CD4-positive, alpha-beta T cell (primary cell): Measurements from ENCODE around the gene TENM4. TPM values are rescaled to one million over a fixed set of nuclear protein-coding genes. Genes with fewer than 3 reads are reported as not detected.
A peak's percentile ranks its signal among the peaks of the same experiment; 100 is the strongest.

Experiments used
- ATAC-seq: fragments of 200-7000 bp; cut with Tn5 transposase; one replicate; pipeline ENCODE4 v1.10.0; 2022; ENCODE audit warnings: mild to moderate bottlenecking; ENCODE audit not compliant: poor library complexity
- CTCF ChIA-PET: fragments of 350-600 bp; sonication (Branson Sonifier 250); formaldehyde crosslinking; loops from one replicate; lab custom pipeline; 2021; ENCODE audit warnings: antibody characterized with exemption, inconsistent platforms; lab: Charles Lee
- POLR2A ChIA-PET: fragments of 350-600 bp; sonication (Branson Sonifier 250); formaldehyde crosslinking; loops from one replicate; lab custom pipeline; 2021; ENCODE audit warnings: antibody characterized with exemption, inconsistent platforms; lab: Charles Lee
- DNase-seq, 14 experiments: peaks; one replicate each; pipeline ENCODE4 v3.0.0-alpha.2; 2013 to 2020; ENCODE audit warnings: mixed read lengths in 2 of 14
- H3K27ac ChIP-seq, 2 donors: one replicate each; pipeline versions ENCODE4 v1.5.1 to v1.7.0; 2013; ENCODE audit warnings: low read length in 2 of 2, low read depth in 1 of 2, mild to moderate bottlenecking in 1 of 2
- H3K27me3 ChIP-seq, 2 experiments: 1 replicate in 1 of 2; 2 replicates in 1 of 2; pipeline versions ENCODE4 v1.6.1 to v1.7.0; 2013; ENCODE audit warnings: low read length in 2 of 2, control low read depth in 1 of 2, mild to moderate bottlenecking in 1 of 2, moderate library complexity in 1 of 2; ENCODE audit not compliant: insufficient read depth in 2 of 2, control insufficient read depth in 1 of 2
- H3K36me3 ChIP-seq: one replicate; pipeline ENCODE4 v1.6.1; 2013; ENCODE audit warnings: low read length, control low read depth; ENCODE audit not compliant: insufficient read depth
- H3K4me1 ChIP-seq: one replicate; pipeline ENCODE4 v1.6.1; 2013; ENCODE audit warnings: low read length, control low read depth; ENCODE audit not compliant: insufficient read depth
- H3K4me3 ChIP-seq: one replicate; pipeline ENCODE4 v1.5.1; 2013; ENCODE audit warnings: mild to moderate bottlenecking, low read length, moderate library complexity
- H3K9me3 ChIP-seq, 2 experiments: 1 replicate in 1 of 2; 2 replicates in 1 of 2; pipeline versions ENCODE4 v1.6.1 to v1.7.0; 2013; ENCODE audit warnings: low read length in 2 of 2, mild to moderate bottlenecking in 2 of 2, control low read depth in 1 of 2, moderate library complexity in 1 of 2; ENCODE audit not compliant: control insufficient read depth in 1 of 2, insufficient read depth in 1 of 2
- H3K27ac Mint-ChIP-seq: one replicate; pipeline ENCODE4 v1.8.0; 2020; ENCODE audit warnings: mixed read lengths
- H3K27me3 Mint-ChIP-seq: one replicate; pipeline ENCODE4 v1.8.0; 2021; ENCODE audit warnings: mixed read lengths
- H3K36me3 Mint-ChIP-seq: one replicate; pipeline ENCODE4 v1.8.0; 2021; ENCODE audit warnings: low read depth, mixed read lengths
- H3K4me1 Mint-ChIP-seq: one replicate; pipeline ENCODE4 v1.8.0; 2021; ENCODE audit warnings: low read depth, mixed read lengths
- H3K4me3 Mint-ChIP-seq: one replicate; pipeline ENCODE4 v1.8.0; 2020; ENCODE audit warnings: mild to moderate bottlenecking, mixed read lengths
- H3K9me3 Mint-ChIP-seq: one replicate; pipeline ENCODE4 v1.8.0; 2020; ENCODE audit warnings: mixed read lengths
- intact Hi-C, 2 experiments: fragments of 100-400 bp; cut with DNase I in 1 of 2; cut with micrococcal nuclease in 1 of 2; formaldehyde crosslinking; loops; one replicate each; pipeline versions ENCODE4 v1.15.1 to v1.9.0; 2023 to 2025; cut with DNase I, micrococcal nuclease
- total RNA-seq, 174 experiments: library from RNA in 2 of 174; stranded (reverse) in 2 of 174; gene quantifications; one replicate each; pipeline ENCODE4 v1.2.3 and lab custom pipeline; 2021 to 2026
- TF ChIP-seq, protein P1 (sequence below): fragments of 200-600 bp; IDR thresholded peaks from one replicate; pipeline ENCODE4 v1.8.0; 2022; ENCODE audit warnings: antibody characterized with exemption, mild to moderate bottlenecking

The TENM4 gene
- total RNA-seq, 2 experiments from 2014 or later: 0.22 to 0.31 TPM

DNA sequence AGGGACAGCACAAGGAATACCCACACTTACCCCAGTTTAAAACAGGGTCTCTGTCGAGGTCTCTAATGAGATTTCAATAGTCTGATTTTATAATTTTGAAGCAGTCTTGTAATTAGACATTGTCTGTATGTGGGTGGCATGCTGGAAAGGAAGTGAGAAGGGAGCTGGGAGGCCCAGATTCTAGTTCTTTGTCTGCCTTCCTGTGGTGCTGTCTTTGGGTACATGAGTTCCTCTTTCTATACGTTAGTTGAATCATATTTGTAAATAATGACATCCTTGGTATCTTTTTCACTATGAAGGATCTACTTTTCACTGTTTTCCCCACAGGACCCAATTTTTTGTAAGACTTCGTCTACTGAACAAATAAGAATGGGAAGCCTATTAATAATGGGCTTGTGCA is 42.0 kb upstream of the TENM4 start:
- H3K4me1 Mint-ChIP-seq: peaks cover 6% of the 10 kb centered on the region
- intact Hi-C loops: no loop called here
- H3K36me3 Mint-ChIP-seq: no peaks in the 10 kb centered on the region
- H3K9me3 ChIP-seq: no peaks in the 10 kb centered on the region
- ATAC-seq (no peak), DNase-seq (peak in 1 of 14 experiments; percentile 5)
- no peak overlapping the region for H3K4me3 ChIP-seq
- no peaks in the 10 kb centered on the region for H3K36me3 ChIP-seq
- no peaks in the 10 kb centered on the region for H3K4me1 ChIP-seq
- no peak overlapping the region for H3K27ac ChIP-seq
- H3K4me3 Mint-ChIP-seq: no peak overlapping the region
- no peak overlapping the region for H3K27ac Mint-ChIP-seq
- CTCF ChIA-PET: no interaction called here
- H3K27me3 Mint-ChIP-seq: peaks cover 5% of the 10 kb centered on the region
- POLR2A ChIA-PET: no interaction called here
- peaks cover 0 to 3% of the 10 kb centered on the region in 2 experiments for H3K27me3 ChIP-seq
- H3K9me3 Mint-ChIP-seq: no peaks in the 10 kb centered on the region
- TF ChIP-seq, protein P1, sequence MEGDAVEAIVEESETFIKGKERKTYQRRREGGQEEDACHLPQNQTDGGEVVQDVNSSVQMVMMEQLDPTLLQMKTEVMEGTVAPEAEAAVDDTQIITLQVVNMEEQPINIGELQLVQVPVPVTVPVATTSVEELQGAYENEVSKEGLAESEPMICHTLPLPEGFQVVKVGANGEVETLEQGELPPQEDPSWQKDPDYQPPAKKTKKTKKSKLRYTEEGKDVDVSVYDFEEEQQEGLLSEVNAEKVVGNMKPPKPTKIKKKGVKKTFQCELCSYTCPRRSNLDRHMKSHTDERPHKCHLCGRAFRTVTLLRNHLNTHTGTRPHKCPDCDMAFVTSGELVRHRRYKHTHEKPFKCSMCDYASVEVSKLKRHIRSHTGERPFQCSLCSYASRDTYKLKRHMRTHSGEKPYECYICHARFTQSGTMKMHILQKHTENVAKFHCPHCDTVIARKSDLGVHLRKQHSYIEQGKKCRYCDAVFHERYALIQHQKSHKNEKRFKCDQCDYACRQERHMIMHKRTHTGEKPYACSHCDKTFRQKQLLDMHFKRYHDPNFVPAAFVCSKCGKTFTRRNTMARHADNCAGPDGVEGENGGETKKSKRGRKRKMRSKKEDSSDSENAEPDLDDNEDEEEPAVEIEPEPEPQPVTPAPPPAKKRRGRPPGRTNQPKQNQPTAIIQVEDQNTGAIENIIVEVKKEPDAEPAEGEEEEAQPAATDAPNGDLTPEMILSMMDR: no peak

DNA sequence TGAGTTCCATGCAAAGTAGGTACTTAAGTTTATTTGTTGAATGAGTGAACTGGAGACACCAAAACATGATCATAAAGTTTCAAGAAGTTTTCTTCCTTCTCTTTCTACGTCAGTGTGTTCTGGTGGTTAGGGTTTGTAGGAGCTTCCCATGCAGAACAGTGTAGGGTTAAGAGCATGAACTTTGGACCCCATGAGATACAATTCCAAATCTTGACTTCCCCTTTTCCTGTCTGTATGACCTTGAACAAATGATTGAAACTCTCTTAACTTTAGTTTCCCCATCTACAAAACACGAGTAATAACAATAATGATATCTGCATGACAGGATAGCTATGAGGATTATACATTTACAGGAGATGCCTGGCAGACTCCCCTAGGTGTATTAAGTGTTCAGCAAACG is 41.0 kb upstream of the TENM4 start:
- H3K4me1 Mint-ChIP-seq: peaks cover 6% of the 10 kb centered on the region
- POLR2A ChIA-PET: no interaction called here
- H3K27me3 Mint-ChIP-seq: peaks cover 5% of the 10 kb centered on the region
- H3K4me3 Mint-ChIP-seq: no peak overlapping the region
- H3K27ac Mint-ChIP-seq: no peak overlapping the region
- Histone ChIP-seq H3K9me3 (no peaks in the 10 kb centered on the region), H3K4me3 (no peak overlapping the region), H3K36me3 (no peaks in the 10 kb centered on the region), H3K27me3 (peaks cover 0 to 3% of the 10 kb centered on the region in 2 experiments), H3K4me1 (no peaks in the 10 kb centered on the region), H3K27ac (no peak overlapping the region)
- no peaks in the 10 kb centered on the region for H3K9me3 Mint-ChIP-seq
- TF ChIP-seq, protein P1: no peak
- CTCF ChIA-PET: no interaction called here
- H3K36me3 Mint-ChIP-seq: no peaks in the 10 kb centered on the region
- DNase-seq (no peak), ATAC-seq (no peak)
- intact Hi-C loops: no loop called here

DNA sequence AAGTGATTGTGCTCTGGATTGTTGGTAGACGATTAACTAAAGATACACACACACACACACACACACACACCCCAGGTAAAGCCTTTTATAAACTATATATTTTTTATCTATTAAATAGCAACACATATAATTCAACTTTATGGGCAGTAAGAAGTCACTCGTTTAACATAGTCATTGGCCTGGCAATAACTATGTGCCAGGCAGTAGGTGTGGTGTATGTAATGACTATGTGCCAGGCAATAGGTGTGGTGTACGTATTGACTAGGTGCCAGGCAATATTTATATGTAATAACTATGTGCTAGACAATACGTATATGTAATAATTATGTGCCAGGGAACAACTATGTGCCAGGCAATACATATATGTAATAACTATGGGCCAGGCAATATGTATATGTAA is 40.0 kb upstream of the TENM4 start:
- Histone ChIP-seq H3K4me1 (no peaks in the 10 kb centered on the region), H3K27me3 (peaks cover 0 to 3% of the 10 kb centered on the region in 2 experiments), H3K36me3 (no peaks in the 10 kb centered on the region), H3K4me3 (no peak overlapping the region), H3K9me3 (no peaks in the 10 kb centered on the region), H3K27ac (no peak overlapping the region)
- intact Hi-C loops: no loop called here
- POLR2A ChIA-PET: no interaction called here
- Mint-ChIP-seq H3K4me1 (peaks cover under 1% of the 10 kb centered on the region), H3K4me3 (no peak overlapping the region), H3K27ac (no peak overlapping the region), H3K36me3 (no peaks in the 10 kb centered on the region), H3K27me3 (peaks cover 5% of the 10 kb centered on the region), H3K9me3 (no peaks in the 10 kb centered on the region)
- CTCF ChIA-PET: no interaction called here
- DNase-seq: no peak
- ATAC-seq: no peak
- TF ChIP-seq, protein P1: no peak
